BJ (cell line): ENCODE results near the gene FAM24B. TPM values are rescaled to one million over a fixed set of nuclear protein-coding genes. Genes with fewer than 3 reads are reported as not detected.

Experiments
- CTCF ChIA-PET: fragments of 350-600 bp; formaldehyde crosslinking; extraction: SDS; loops from one replicate; lab custom pipeline; 2021; ENCODE audit warnings: antibody characterized with exemption, inconsistent platforms; lab: Yijun Ruan, JAX
- POLR2A ChIA-PET: fragments of 300-600 bp; sonication (Branson Sonifier 250); formaldehyde crosslinking; extraction: SDS; loops from one replicate; lab custom pipeline; 2021; ENCODE audit warnings: antibody characterized with exemption; lab: Charles Lee
- DNase-seq: peaks from one replicate; pipeline ENCODE4 v3.0.0-alpha.2; 2011; ENCODE audit warnings: low read depth
- H3K27me3 ChIP-seq: 2 replicates; pipeline ENCODE4 v1.6.0; 2011; ENCODE audit warnings: low read length; ENCODE audit not compliant: control insufficient read depth, insufficient read depth
- H3K36me3 ChIP-seq: 2 replicates; pipeline ENCODE4 v1.5.1; 2011; ENCODE audit warnings: low read length; ENCODE audit not compliant: control insufficient read depth, insufficient read depth
- H3K4me3 ChIP-seq: 2 replicates; pipeline ENCODE4 v1.5.1; 2011; ENCODE audit warnings: low read depth, mild to moderate bottlenecking, control low read depth, low read length
- CTCF ChIP-seq: IDR thresholded peaks from 2 replicates; pipeline ENCODE4 v1.5.1; 2011; ENCODE audit warnings: low read depth, mild to moderate bottlenecking, control low read depth, inconsistent platforms, low read length, moderate library complexity; ENCODE audit not compliant: insufficient read depth
- polyA plus RNA-seq: library from polyadenylated mRNA; depleted of rRNA; stranded (reverse); fragments of >200 nt; gene quantifications from 2 replicates; pipeline ENCODE4 v1.2.3, GENCODE V29; 2011

Gene FAM24B
- polyA plus RNA-seq, 1 experiment, result 2.8 TPM

DNA sequence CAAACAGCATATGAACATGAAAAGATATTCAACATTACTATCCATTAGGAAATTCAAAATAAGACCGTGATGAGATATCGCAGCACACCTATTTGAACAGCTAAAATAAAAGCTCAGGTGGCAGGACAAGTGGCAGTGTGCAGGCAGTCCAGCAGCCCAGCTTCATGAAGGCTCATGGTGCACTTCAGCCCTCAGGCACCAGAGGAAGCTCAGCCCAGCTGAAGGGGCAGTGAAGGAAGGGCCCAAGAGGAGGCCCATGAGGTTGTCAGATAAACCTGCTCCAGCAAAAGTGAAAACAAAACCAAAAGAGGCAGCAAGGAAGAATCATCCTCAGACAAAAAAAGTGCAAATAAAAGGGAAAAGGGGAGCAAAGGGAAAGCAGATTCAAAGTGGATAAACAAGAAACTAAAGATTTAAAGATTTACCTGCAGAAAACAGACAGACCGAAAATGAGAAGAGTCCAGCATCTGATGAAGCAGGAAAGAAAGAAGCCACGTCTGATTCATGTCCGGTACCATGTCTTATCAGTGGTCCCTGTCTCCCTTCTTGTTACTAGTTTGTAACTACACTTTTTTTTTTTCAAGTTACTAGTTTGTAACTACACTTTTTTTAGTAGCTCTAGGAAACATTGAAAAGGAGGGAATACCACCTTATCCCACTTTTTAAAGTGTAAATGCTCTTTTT lies 15.0 kb upstream of the FAM24B start:
- Histone ChIP-seq H3K27me3 (no peaks in the 10 kb centered on the region), H3K36me3 (no peaks in the 10 kb centered on the region), H3K4me3 (no peak overlapping the region)
- TF ChIP-seq CTCF, result no peak
- ChIA-PET CTCF (no interaction called here), POLR2A (no interaction called here)
- no peak for DNase-seq

GRCh38 chr10:122884166-122884565 lies 4.8 kb upstream of the FAM24B start:
- CTCF ChIA-PET, result no interaction called here
- no peaks in the 10 kb centered on the region for H3K36me3 ChIP-seq
- no peak overlapping the region for H3K4me3 ChIP-seq
- POLR2A ChIA-PET, result no interaction called here
- DNase-seq, result no peak
- no peaks in the 10 kb centered on the region for H3K27me3 ChIP-seq
- no peak for TF ChIP-seq CTCF

GRCh38 chr10:122882766-122883165 lies 3.4 kb upstream of the FAM24B start:
- no peak for DNase-seq
- TF ChIP-seq CTCF, result no peak
- ChIA-PET POLR2A (no interaction called here), CTCF (no interaction called here)
- Histone ChIP-seq H3K4me3 (no peak overlapping the region), H3K36me3 (no peaks in the 10 kb centered on the region), H3K27me3 (no peaks in the 10 kb centered on the region)

DNA sequence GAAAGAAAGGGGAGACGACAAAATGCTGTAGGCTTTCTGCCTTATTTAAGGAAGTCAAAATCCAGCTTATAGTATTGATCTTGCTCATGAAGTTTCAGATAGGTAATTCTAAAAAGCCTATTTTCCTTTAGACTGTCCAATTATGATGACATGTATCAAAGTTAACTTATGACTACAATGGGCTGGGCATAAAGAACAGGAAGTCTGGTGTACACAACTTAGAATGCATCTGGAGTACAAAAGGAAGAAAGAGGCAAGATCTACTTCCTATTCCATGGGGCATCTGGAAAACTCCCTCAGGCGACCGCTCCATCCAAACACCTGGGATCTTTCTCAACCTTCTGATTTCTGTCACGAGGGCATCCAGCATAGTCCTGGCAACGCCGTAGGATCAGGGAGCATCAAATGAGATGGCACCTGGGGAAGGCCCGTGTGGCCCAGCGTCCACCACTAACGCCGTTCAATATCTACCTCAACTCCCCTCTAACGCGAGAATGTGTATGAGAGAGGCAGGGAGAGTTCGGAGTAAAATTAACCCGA lies 512 bp downstream of the FAM24B start:
- no peak for DNase-seq
- TF ChIP-seq CTCF, result no peak
- Histone ChIP-seq H3K36me3 (no peaks in the 10 kb centered on the region), H3K4me3 (peak overlapping the region; percentile 53), H3K27me3 (no peaks in the 10 kb centered on the region)
- ChIA-PET CTCF (no interaction called here), POLR2A (no interaction called here)

- Histone ChIP-seq H3K27me3 (no peaks in the 10 kb centered on the region), H3K4me3 (no peak overlapping the region), H3K36me3 (no peaks in the 10 kb centered on the region)
- POLR2A ChIA-PET, result no interaction called here
- no peak for TF ChIP-seq CTCF
- no peak for DNase-seq
- CTCF ChIA-PET, result no interaction called here
Observed at GRCh38 chr10:122877264-122877663, 2.1 kb downstream of the FAM24B start.
